Measurements from ENCODE around the gene CTDNEP1.
"Not testable (repeated sequence)": the region's sequence is repeated elsewhere in the genome, so short reads cannot be mapped to it uniquely, and the experiment has no call there.

Gene CTDNEP1

GRCh38 chr17:7249830-7250229, 1.7 kb downstream of the CTDNEP1 start:
- DNase-seq: no peak

GRCh38 chr17:7249214-7249613, 2.3 kb downstream of the CTDNEP1 start:
- DNase-seq: no peak

- DNase-seq: no peak
Observed at GRCh38 chr17:7248796-7249195, 2.7 kb downstream of the CTDNEP1 start.

GRCh38 chr17:7246779-7247178, 4.8 kb downstream of the CTDNEP1 start:
- DNase-seq: no peak

- not testable (repeated sequence) for DNase-seq
Observed at GRCh38 chr17:7243838-7244237, 7.7 kb downstream of the CTDNEP1 start.

- no peak for DNase-seq
Observed at GRCh38 chr17:7243453-7243729, 8.1 kb downstream of the CTDNEP1 start.

- peak; percentile 99 for DNase-seq
Observed at GRCh38 chr17:7242717-7243452, 8.6 kb downstream of the CTDNEP1 start.

- peak; percentile 98 for DNase-seq
Observed at GRCh38 chr17:7241783-7242716, 9.5 kb downstream of the CTDNEP1 start, which contains the start of gene GABARAP. Gene GABARAP, minus strand, starts transcription at chr17:7242449. Its CDS starts 119 bp downstream, at chr17:7242330.

- DNase-seq: peak; percentile 44
Observed at GRCh38 chr17:7241090-7241733, 10.3 kb downstream of the CTDNEP1 start.

GRCh38 chr17:7240375-7240774, 11.2 kb downstream of the CTDNEP1 start:
- DNase-seq: no peak

GRCh38 chr17:7239091-7240027, 12.2 kb downstream of the CTDNEP1 start, which contains the start of gene PHF23:
Gene PHF23, minus strand, starts transcription at chr17:7239457. Its CDS starts 178 bp downstream, at chr17:7239279.
- DNase-seq: peak; percentile 90

GRCh38 chr17:7238420-7239090, 13.0 kb downstream of the CTDNEP1 start:
- peak; percentile 63 for DNase-seq

- DNase-seq: peak; percentile 57
Observed at GRCh38 chr17:7237761-7238419, 13.6 kb downstream of the CTDNEP1 start.

GRCh38 chr17:7237266-7237760, 14.2 kb downstream of the CTDNEP1 start:
- DNase-seq: no peak

GRCh38 chr17:7236808-7237207, 14.7 kb downstream of the CTDNEP1 start:
- no peak for DNase-seq

- no peak for DNase-seq
Observed at GRCh38 chr17:7235693-7236665, 15.6 kb downstream of the CTDNEP1 start.

GRCh38 chr17:7234083-7234951, 17.2 kb downstream of the CTDNEP1 start, which contains the start of gene DVL2:
Gene DVL2, minus strand, starts transcription at chr17:7234517. Its CDS starts 255 bp downstream, at chr17:7234262.
- DNase-seq: peak; percentile 99

- no peak for DNase-seq
Observed at GRCh38 chr17:7233701-7234082, 17.8 kb downstream of the CTDNEP1 start.

All from right kidney (tissue), 1 donor.